Brain microvascular endothelial cell (primary cell): ENCODE data around the gene SLC25A30.
"Not testable (repeated sequence)": the region's sequence is repeated elsewhere in the genome, so short reads cannot be mapped to it uniquely, and the experiment has no call there.

Experiments used
- DNase-seq: peaks from one replicate; pipeline ENCODE4 v3.0.0-alpha.2; 2020
- H3K27ac ChIP-seq: fragments of 250-450 bp; sonication (Bioruptor Pico); 2 replicates; pipeline ENCODE4 v1.5.1; 2020; ENCODE audit warnings: mild to moderate bottlenecking, moderate library complexity
- H3K27me3 ChIP-seq: fragments of 250-450 bp; sonication (Bioruptor Pico); replicated peaks from 2 replicates; pipeline ENCODE4 v1.5.1; 2020; ENCODE audit warnings: mild to moderate bottlenecking
- H3K36me3 ChIP-seq: fragments of 250-450 bp; sonication (Bioruptor Pico); replicated peaks from 2 replicates; pipeline ENCODE4 v1.5.1; 2020; ENCODE audit warnings: mild to moderate bottlenecking
- H3K4me3 ChIP-seq: 2 replicates; pipeline ENCODE4 v1.5.1; 2011; ENCODE audit warnings: low read depth, mild to moderate bottlenecking, control low read depth, low read length, moderate library complexity
- in situ Hi-C: cut with HindIII; loops from 2 replicates; pipeline ENCODE4 v1.10.0; 2017; ENCODE audit warnings: low sequenced_read_pairs, low pct_ligation_motif_present
- TF ChIP-seq, protein P1 (sequence below): IDR thresholded peaks from 2 replicates; pipeline ENCODE4 v1.5.1; 2011; ENCODE audit warnings: low read depth, mild to moderate bottlenecking, moderate library complexity, low read length, control low read depth, inconsistent platforms; ENCODE audit errors: missing control alignments

The SLC25A30 gene

DNA sequence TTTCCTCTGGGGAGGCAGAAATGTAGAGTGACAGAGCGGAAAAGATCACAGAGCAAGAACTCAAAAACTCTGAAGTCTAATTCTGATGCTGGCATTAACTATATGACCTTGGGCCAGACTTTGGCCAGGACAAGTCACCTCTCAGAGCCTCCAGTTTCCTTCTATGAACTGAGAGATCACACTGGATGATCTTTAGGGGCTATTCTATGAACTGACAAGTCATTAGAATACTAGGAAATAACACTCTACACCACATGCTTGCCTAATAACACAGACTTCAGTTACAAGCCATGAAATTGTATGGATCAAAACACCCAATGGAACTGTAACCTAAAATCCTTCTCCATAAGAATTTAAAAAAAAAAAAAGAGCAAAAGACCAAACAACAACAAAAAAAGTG lies 16.9 kb downstream of the SLC25A30 start:
- no peaks in the 10 kb centered on the region for H3K27me3 ChIP-seq
- DNase-seq: no peak
- no peak overlapping the region for H3K4me3 ChIP-seq
- H3K36me3 ChIP-seq: peaks cover 10% of the 10 kb centered on the region
- in situ Hi-C loops: no loop called here
- TF ChIP-seq, protein P1, sequence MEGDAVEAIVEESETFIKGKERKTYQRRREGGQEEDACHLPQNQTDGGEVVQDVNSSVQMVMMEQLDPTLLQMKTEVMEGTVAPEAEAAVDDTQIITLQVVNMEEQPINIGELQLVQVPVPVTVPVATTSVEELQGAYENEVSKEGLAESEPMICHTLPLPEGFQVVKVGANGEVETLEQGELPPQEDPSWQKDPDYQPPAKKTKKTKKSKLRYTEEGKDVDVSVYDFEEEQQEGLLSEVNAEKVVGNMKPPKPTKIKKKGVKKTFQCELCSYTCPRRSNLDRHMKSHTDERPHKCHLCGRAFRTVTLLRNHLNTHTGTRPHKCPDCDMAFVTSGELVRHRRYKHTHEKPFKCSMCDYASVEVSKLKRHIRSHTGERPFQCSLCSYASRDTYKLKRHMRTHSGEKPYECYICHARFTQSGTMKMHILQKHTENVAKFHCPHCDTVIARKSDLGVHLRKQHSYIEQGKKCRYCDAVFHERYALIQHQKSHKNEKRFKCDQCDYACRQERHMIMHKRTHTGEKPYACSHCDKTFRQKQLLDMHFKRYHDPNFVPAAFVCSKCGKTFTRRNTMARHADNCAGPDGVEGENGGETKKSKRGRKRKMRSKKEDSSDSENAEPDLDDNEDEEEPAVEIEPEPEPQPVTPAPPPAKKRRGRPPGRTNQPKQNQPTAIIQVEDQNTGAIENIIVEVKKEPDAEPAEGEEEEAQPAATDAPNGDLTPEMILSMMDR: no peak
- H3K27ac ChIP-seq: no peak overlapping the region

DNA sequence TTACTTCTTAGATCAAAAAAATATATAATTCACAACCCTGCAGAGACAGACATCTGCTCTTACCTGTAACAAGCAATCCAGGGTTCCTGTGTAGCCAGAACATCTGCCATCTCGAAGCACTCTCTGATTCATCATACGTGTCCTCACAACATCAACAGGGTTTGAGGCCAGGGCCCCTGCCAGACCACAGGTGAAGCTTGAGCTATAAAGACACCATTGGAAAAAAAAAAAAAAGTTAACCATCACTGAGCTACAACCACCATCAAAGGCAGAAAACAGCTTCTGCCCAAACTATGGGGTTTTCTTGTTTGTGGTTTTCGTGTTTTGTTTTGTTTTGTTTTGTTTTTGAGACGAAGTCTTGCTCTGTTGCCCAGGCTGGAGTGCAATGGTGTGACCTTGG lies 19.3 kb downstream of the SLC25A30 start:
- peaks cover 7% of the 10 kb centered on the region for H3K36me3 ChIP-seq

DNA sequence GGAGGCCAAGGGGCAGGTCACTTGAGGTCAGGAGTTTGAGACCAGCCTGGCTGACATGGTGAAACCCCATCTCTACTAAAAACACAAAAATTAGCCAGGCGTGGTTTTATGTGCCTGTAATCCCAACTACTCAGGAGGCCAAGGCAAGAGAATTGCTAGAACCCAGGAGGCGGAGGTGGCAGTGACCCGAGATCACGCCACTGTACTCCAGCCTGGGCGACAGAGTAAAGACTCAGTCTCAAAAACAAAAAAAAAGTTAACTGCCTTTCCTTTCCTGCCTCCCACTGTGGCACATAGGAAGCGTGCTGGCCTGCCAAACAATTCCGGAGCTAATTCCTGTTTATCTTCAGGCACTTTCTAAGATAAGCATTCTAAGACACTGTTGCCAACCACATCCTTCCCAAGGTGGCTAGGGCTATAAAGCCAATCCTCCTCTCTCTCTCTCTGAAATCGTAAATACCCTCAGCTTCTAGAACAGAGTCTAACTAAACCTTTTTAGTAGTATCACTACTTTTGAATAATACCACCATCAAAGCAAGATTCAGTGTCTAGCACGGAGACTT lies 21.6 kb downstream of the SLC25A30 start:
- no peak for DNase-seq
- no peaks in the 10 kb centered on the region for H3K27me3 ChIP-seq
- peaks cover 7% of the 10 kb centered on the region for H3K36me3 ChIP-seq
- H3K27ac ChIP-seq: no peak overlapping the region
- in situ Hi-C loops: no loop called here
- H3K4me3 ChIP-seq: no peak overlapping the region
- TF ChIP-seq, protein P1: no peak

More for the DNA sequence above, 19.3 kb downstream of the SLC25A30 start:
- H3K4me3 ChIP-seq: no peak overlapping the region
- in situ Hi-C loops: no loop called here
- TF ChIP-seq, protein P1: no peak
- H3K27ac ChIP-seq: no peak overlapping the region
- H3K27me3 ChIP-seq: no peaks in the 10 kb centered on the region
- no peak for DNase-seq

DNA sequence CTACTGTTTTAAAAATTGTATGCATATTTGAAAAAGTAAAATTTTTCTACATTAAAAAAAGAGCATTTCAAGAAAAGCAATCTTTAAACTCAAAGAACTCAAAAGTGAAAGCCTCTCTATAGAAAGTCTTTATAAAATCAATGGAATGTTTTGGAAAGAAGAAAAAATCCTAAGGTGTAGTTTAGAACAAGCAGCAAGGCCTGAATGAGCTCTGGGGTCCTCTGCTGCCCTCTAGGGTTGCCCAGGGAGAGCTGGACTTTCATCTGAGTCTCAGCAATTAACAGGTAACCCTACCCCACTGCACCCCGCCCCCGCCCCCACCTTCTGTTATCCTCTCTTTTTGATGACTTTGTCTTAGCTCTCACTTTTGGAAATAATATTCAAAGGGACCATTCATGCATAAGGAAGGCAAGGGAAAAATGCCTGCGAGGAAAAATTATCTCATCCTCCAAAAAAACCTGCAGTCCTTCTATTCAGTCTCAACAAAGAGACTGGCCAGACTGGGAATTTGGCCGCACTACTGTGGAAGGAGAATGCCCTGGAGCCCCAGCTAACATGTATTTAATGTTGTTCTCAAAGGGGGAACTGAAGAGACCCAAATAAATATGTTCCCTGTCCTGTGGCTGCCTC lies 24.1 kb downstream of the SLC25A30 start:
- TF ChIP-seq, protein P1: peak; percentile 83
- Histone ChIP-seq H3K36me3 (no peaks in the 10 kb centered on the region), H3K4me3 (no peak overlapping the region), H3K27me3 (no peaks in the 10 kb centered on the region), H3K27ac (no peak overlapping the region)
- in situ Hi-C loops: no loop called here
- no peak for DNase-seq

DNA sequence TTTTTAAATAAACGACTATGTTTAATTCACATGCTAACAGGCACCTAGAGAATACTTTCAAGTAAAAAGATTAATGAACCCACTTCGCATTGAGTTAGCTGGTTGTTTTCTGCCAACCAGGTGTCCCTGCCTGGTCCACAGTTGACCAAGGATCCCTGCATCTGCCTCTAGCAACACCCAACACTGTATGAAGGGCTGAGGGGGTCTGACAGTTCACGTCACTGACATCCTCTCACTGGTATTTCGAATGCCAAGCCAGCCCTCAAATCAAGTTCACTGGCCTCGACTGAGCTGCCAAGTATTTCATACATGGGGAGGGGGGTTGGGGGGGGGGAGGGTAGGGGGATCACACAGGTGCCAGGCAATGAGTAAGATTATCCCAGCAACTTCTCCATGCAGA lies 25.4 kb downstream of the SLC25A30 start:
- no peaks in the 10 kb centered on the region for H3K36me3 ChIP-seq
- H3K4me3 ChIP-seq: no peak overlapping the region
- TF ChIP-seq, protein P1: no peak
- DNase-seq: no peak
- H3K27me3 ChIP-seq: no peaks in the 10 kb centered on the region
- no peak overlapping the region for H3K27ac ChIP-seq
- in situ Hi-C loops: no loop called here

DNA sequence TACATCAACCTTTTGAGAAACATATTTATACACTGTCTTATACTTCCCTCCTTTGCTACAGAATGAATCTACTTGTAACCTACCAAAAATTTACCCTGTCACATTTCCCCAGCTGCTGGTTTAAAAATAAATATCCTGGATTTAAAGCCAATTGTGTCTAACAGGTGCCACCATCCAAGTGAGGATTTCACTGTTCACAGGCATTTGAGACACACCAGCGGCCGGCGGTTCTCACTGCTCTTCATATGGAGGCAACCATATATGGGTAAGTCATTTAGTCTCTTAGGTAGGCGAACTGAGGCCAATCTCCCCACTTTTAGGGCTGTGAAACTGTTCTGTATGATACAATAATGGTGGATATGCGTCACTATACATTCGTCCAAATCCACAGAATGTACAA lies 26.2 kb downstream of the SLC25A30 start:
- in situ Hi-C loops: no loop called here
- Histone ChIP-seq H3K36me3 (no peaks in the 10 kb centered on the region), H3K27ac (no peak overlapping the region), H3K4me3 (no peak overlapping the region), H3K27me3 (no peaks in the 10 kb centered on the region)
- no peak for DNase-seq
- TF ChIP-seq, protein P1: no peak

DNA sequence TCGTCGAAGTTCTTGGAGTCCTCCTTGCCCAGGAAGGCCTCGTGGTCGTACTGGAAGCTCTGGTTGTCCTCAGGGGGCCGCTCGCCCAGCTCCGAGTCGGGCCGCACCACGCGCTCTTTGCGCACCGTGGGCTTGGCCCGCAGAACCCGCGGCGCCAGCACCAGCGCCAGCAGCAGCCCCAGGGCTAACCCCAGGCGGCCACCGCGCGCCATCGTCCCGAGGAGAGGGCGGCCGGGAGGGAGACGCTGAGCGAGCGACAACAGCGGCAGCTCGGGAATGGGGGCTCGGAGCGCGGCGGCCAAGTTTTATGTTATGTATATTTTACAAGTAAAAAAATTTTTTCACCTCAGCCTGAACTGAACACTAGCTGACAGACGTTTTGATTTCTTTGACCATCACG lies 27.0 kb downstream of the SLC25A30 start:
- H3K4me3 ChIP-seq, H3K36me3 ChIP-seq, H3K27ac ChIP-seq, H3K27me3 ChIP-seq, DNase-seq, in situ Hi-C loops: not testable (repeated sequence)

DNA sequence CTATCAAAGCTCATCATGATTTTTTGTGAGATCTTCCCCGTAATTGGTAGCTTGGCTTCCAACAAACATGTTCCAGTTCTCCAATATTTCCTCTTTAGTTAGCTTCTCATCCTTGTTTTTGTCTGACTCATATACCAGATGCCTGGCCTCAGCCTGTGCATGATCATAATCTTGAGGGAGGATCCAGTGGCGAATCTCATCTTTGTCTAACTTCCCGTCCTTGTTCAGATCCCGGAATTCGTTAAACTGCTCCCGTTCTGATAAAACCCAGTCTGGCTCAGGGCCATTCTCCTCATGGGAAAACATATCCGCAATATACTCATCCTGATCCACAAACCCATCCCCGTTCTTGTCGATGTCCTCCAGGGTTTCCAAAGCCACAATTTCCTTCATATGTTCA lies 27.8 kb downstream of the SLC25A30 start:
- H3K27ac ChIP-seq, H3K27me3 ChIP-seq, H3K36me3 ChIP-seq, DNase-seq, H3K4me3 ChIP-seq, in situ Hi-C loops: not testable (repeated sequence)
